Measurements from ENCODE around the gene KRTAP9-8.

- TF ChIP-seq EZH2 (IDR thresholded peaks at IDR 0.05), result no peak
- TF ChIP-seq POLR2AphosphoS5 (IDR thresholded peaks at IDR 0.05; ENCODE audit: borderline replicate concordance, low read depth, low read length), result no peak
- TF ChIP-seq FOXP2 (optimal IDR thresholded peaks at IDR 0.05; ENCODE audit: control extremely low read depth, extremely low read length, insufficient read depth), result no peak
Measured at GRCh38 chr17:41284546-41284945, 46.7 kb downstream of the KRTAP9-8 start.
